ENCODE measurements around the gene NWD2. TPM values are rescaled to one million over a fixed set of nuclear protein-coding genes. Genes with fewer than 3 reads are reported as not detected.

Gene NWD2
- total and polyA plus RNA-seq, 9 of the 15 experiments (the other 6 are each of a cell fraction or from before 2014, with no cell fraction given), result not detected

DNA sequence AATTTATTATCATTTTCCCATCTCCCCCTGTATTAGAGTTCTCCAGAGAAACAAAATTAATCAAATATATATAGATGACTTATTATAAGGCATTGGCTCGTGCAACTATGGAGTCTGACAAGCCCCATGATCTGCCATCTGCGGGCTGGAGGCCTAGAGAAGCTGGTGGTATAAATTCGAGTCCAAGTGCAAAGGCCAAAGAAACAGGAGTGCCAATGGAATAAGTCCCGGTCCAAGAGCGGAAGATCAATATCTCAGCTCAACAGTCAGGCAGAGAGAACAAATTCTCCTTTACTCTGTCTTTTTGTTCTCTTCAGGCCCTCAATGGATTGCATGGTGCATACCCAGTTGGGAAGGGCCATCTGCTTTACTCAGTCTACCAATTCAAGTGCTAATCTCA lies 178.8 kb downstream of the NWD2 start (continued):
- no peak for TF ChIP-seq TSC22D4 (tag; IDR thresholded peaks at IDR 0.05)
- TF ChIP-seq TSHZ1 (CRISPR knock-in tag; IDR thresholded peaks at IDR 0.05), result no peak
- TF ChIP-seq E2F3 (CRISPR knock-in tag; IDR thresholded peaks at IDR 0.05), result no peak
- TF ChIP-seq ZNF561 (CRISPR knock-in tag; conservative IDR thresholded peaks at IDR 0.05), result no peak
- no peak for TF ChIP-seq JUNB (CRISPR knock-in tag; conservative IDR thresholded peaks at IDR 0.05)
- TF ChIP-seq YBX1 (IDR thresholded peaks at IDR 0.05), result no peak
- no peak for TF ChIP-seq SRSF3 (IDR thresholded peaks at IDR 0.05; ENCODE audit: insufficient read depth, low read length)
- no peak for TF ChIP-seq ZNF232 (CRISPR knock-in tag; IDR thresholded peaks at IDR 0.05)
- no peak for TF ChIP-seq E4F1 (CRISPR knock-in tag; IDR thresholded peaks at IDR 0.05; ENCODE audit: borderline replicate concordance)
- no peak for TF ChIP-seq CTCF (IDR thresholded peaks at IDR 0.05 in 2 of 3, conservative IDR thresholded peaks at IDR 0.05 in 1 of 3; ENCODE audit: insufficient read depth in 2 of 3, low read depth in 1 of 3, low read length in 3 of 3)
- TF ChIP-seq CBFB (CRISPR knock-in tag; IDR thresholded peaks at IDR 0.05), result no peak
- no peak for TF ChIP-seq MCM5 (IDR thresholded peaks at IDR 0.05; ENCODE audit: low read depth)
- no peak for TF ChIP-seq MITF (IDR thresholded peaks at IDR 0.05)
